ENCODE measurements around the gene PDP2. TPM values are rescaled to one million over a fixed set of nuclear protein-coding genes. Genes with fewer than 3 reads are reported as not detected.

Gene PDP2
- total RNA-seq, 1 donor from 2014 or later: 16.9 TPM

DNA sequence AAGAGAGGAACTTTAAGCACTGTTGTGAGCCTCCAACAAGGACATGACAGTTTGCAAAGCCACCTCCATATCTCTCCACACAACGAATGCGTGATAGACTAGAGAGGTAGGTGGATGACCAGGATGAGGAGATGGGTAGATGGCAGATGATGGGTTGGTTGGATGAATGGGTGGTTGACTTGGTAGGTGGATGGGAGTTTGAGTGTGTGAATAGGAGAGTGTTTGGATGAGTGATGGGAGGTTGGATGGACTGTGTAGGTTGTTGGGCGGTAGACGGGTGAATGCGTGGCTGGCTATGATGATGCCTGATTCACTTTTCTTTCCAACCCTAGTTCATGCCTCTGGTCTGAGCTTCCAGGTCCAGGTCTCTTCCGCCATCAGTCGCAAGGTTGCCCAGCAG lies 34.2 kb downstream of the PDP2 start:
- intact Hi-C loops (cut with DNase I): no loop called here

DNA sequence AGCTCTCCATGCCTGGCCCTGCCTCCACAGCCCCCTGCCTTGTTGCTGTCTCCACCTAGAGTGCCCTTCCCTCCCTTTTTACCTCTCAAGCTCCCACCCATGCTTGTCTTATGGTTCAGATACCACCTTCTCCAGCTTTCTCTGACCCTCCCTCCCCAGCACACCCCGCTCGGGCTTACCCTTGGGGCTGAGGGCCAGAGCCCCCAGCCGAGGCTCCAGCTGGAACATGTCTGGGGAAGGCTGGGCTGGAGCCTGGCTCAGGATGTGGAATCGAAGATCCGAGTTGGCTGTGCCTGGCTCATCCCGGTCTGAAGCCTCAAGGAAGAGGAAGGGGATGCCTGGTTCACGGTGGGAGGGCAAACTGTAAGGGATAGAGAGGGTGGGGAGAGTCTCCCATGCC lies 34.7 kb downstream of the PDP2 start:
- ATAC-seq (no peak), DNase-seq (no peak)
- H3K36me3 ChIP-seq: no peaks in the 10 kb centered on the region
- intact Hi-C loops (cut with DNase I): no loop called here
- no peaks in the 10 kb centered on the region for H3K4me1 ChIP-seq
- H3K9me3 ChIP-seq: no peaks in the 10 kb centered on the region
- no peak overlapping the region for H3K4me3 ChIP-seq
- no peak overlapping the region for H3K27ac ChIP-seq
- no peaks in the 10 kb centered on the region for H3K27me3 ChIP-seq (ENCODE audit: low read depth)
- TF ChIP-seq, protein P1, sequence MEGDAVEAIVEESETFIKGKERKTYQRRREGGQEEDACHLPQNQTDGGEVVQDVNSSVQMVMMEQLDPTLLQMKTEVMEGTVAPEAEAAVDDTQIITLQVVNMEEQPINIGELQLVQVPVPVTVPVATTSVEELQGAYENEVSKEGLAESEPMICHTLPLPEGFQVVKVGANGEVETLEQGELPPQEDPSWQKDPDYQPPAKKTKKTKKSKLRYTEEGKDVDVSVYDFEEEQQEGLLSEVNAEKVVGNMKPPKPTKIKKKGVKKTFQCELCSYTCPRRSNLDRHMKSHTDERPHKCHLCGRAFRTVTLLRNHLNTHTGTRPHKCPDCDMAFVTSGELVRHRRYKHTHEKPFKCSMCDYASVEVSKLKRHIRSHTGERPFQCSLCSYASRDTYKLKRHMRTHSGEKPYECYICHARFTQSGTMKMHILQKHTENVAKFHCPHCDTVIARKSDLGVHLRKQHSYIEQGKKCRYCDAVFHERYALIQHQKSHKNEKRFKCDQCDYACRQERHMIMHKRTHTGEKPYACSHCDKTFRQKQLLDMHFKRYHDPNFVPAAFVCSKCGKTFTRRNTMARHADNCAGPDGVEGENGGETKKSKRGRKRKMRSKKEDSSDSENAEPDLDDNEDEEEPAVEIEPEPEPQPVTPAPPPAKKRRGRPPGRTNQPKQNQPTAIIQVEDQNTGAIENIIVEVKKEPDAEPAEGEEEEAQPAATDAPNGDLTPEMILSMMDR (IDR thresholded peaks at IDR 0.05): no peak

More for the DNA sequence above, 34.2 kb downstream of the PDP2 start:
- TF ChIP-seq, protein P1 (IDR thresholded peaks at IDR 0.05): no peak
- H3K4me3 ChIP-seq: no peak overlapping the region
- H3K36me3 ChIP-seq: no peaks in the 10 kb centered on the region
- DNase-seq: no peak
- H3K27ac ChIP-seq: no peak overlapping the region
- no peaks in the 10 kb centered on the region for H3K4me1 ChIP-seq
- H3K9me3 ChIP-seq: no peaks in the 10 kb centered on the region
- no peaks in the 10 kb centered on the region for H3K27me3 ChIP-seq (ENCODE audit: low read depth)
- no peak for ATAC-seq

DNA sequence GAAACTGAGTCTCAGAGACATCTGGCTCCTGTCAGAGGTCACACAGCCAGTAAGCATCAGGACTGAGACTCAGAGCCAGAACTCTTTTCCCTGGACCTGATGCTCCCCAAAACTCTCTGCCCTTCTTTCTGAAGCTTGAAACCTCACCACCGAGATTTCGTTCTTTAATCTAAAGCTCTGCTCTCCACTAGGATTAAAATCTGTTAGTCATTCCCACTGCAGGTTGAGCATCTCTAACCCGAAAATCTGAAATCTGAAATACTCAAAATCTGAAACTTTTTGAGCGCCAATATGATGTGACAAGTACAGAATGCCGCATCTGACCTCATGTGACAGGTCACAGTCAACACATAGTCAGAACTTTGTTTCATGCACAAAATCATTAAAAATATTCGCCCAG lies 36.2 kb downstream of the PDP2 start:
- TF ChIP-seq, protein P1 (IDR thresholded peaks at IDR 0.05): no peak
- ATAC-seq (no peak), DNase-seq (no peak)
- intact Hi-C loops (cut with DNase I): no loop called here
- peaks cover 1% of the 10 kb centered on the region for H3K36me3 ChIP-seq
- H3K9me3 ChIP-seq: no peaks in the 10 kb centered on the region
- H3K27ac ChIP-seq: no peak overlapping the region
- H3K4me3 ChIP-seq: no peak overlapping the region
- no peaks in the 10 kb centered on the region for H3K4me1 ChIP-seq
- H3K27me3 ChIP-seq (ENCODE audit: low read depth): no peaks in the 10 kb centered on the region

GRCh38 chr16:66917741-66918140 lies 37.4 kb downstream of the PDP2 start:
- no peaks in the 10 kb centered on the region for H3K27me3 ChIP-seq (ENCODE audit: low read depth)
- DNase-seq: no peak
- no peak overlapping the region for H3K4me3 ChIP-seq
- H3K4me1 ChIP-seq: no peaks in the 10 kb centered on the region
- no peak overlapping the region for H3K27ac ChIP-seq
- no peak for ATAC-seq
- peaks cover 6% of the 10 kb centered on the region for H3K36me3 ChIP-seq
- intact Hi-C loops (cut with DNase I): no loop called here
- H3K9me3 ChIP-seq: no peaks in the 10 kb centered on the region
- TF ChIP-seq, protein P1 (IDR thresholded peaks at IDR 0.05): no peak

GRCh38 chr16:66918355-66918754 lies 38.0 kb downstream of the PDP2 start:
- DNase-seq (no peak), ATAC-seq (no peak)
- Histone ChIP-seq H3K27ac (no peak overlapping the region), H3K36me3 (peaks cover 6% of the 10 kb centered on the region), H3K27me3 (ENCODE audit: low read depth) (peaks cover 2% of the 10 kb centered on the region), H3K4me1 (peaks cover 5% of the 10 kb centered on the region), H3K4me3 (no peak overlapping the region), H3K9me3 (no peaks in the 10 kb centered on the region)
- intact Hi-C loops (cut with DNase I): no loop called here
- TF ChIP-seq, protein P1 (IDR thresholded peaks at IDR 0.05): no peak

Measured in lower lobe of right lung (tissue), 2 donors.